DOHH2 (cell line): ENCODE measurements around the gene ELOA.

Experiments
- H3F3A ChIP-seq: fragments of 200-600 bp; sonication (generic), shearing (Covaris generic); 2 replicates; pipeline ENCODE4 v1.6.0; 2016; ENCODE audit warnings: antibody characterized with exemption, mild to moderate bottlenecking; ENCODE audit not compliant: control insufficient read depth, insufficient read depth
- H3K27ac ChIP-seq: fragments of 200-600 bp; sonication (generic); 2 replicates; pipeline ENCODE4 v1.5.1; 2014; ENCODE audit warnings: low read depth, mild to moderate bottlenecking, low read length, moderate library complexity
- H3K27me3 ChIP-seq: fragments of 200-600 bp; sonication (generic); 2 replicates; pipeline ENCODE4 v1.6.1; 2014; ENCODE audit warnings: mild to moderate bottlenecking, low read length, mixed read lengths; ENCODE audit not compliant: control insufficient read depth
- H3K36me3 ChIP-seq: fragments of 200-600 bp; sonication (generic); 2 replicates; pipeline ENCODE4 v1.6.1; 2014; ENCODE audit warnings: mild to moderate bottlenecking, low read length, moderate library complexity, mixed read lengths; ENCODE audit not compliant: control insufficient read depth
- H3K4me1 ChIP-seq: fragments of 200-600 bp; sonication (generic); 2 replicates; pipeline ENCODE4 v1.6.1; 2014; ENCODE audit warnings: mild to moderate bottlenecking, low read length, mixed read lengths; ENCODE audit not compliant: control insufficient read depth
- H3K4me2 ChIP-seq: fragments of 200-600 bp; sonication (generic); 2 replicates; pipeline ENCODE4 v1.6.0; 2014; ENCODE audit warnings: mild to moderate bottlenecking, low read length, moderate library complexity
- H3K4me3 ChIP-seq: fragments of 200-600 bp; sonication (generic); 2 replicates; pipeline ENCODE4 v1.5.1; 2014; ENCODE audit warnings: mild to moderate bottlenecking, low read length, mixed read lengths
- H3K79me2 ChIP-seq: fragments of 200-600 bp; sonication (generic); 2 replicates; pipeline ENCODE4 v1.6.1; 2014; ENCODE audit warnings: mild to moderate bottlenecking, low read length, mixed read lengths; ENCODE audit not compliant: control insufficient read depth
- H3K9me2 ChIP-seq: fragments of 200-600 bp; sonication (generic); replicated peaks from 2 replicates; pipeline ENCODE4 v1.6.1; 2014; ENCODE audit warnings: mild to moderate bottlenecking, low read length, mixed read lengths; ENCODE audit not compliant: control insufficient read depth
- H3K9me3 ChIP-seq: fragments of 200-600 bp; sonication (generic); 2 replicates; pipeline ENCODE4 v1.6.1; 2014; ENCODE audit warnings: antibody characterized with exemption, low read length, mixed read lengths; ENCODE audit not compliant: control insufficient read depth, insufficient read depth
- H4K20me1 ChIP-seq: fragments of 200-600 bp; sonication (generic); 2 replicates; pipeline ENCODE4 v1.6.0; 2014; ENCODE audit warnings: low read depth, mild to moderate bottlenecking, antibody characterized with exemption, low read length, moderate library complexity; ENCODE audit not compliant: control insufficient read depth, insufficient read depth
- EZH2phosphoT487 ChIP-seq: fragments of 200-600 bp; sonication (generic); IDR thresholded peaks from 2 replicates; pipeline ENCODE4 v1.6.1; 2017; ENCODE audit warnings: borderline replicate concordance, mild to moderate bottlenecking, antibody characterized with exemption, low read length, moderate library complexity, mixed read lengths
- TF ChIP-seq, protein P1 (sequence below): fragments of 200-600 bp; sonication (generic); IDR thresholded peaks from one replicate; pipeline ENCODE4 v1.5.1; 2014; ENCODE audit warnings: antibody characterized with exemption, mild to moderate bottlenecking, low read depth, low read length; ENCODE audit not compliant: poor library complexity, severe bottlenecking

ELOA gene

DNA sequence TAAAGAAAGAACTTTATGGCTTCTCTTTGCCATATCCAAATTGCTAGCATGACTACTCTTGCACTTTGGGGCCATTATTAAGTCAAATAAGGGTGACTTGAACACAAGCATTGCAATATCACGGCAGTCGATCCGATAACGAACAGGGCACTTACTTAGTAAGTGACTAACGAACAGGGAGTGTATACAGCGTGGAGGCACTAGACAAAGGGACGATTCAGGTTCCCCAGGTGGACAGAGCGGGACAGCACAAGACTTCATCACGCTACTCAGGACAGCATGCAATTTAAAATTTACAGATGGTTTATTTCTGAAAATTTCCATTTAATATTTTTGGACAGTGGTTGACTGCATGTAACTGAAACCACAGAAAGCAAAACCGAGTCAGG is 29.6 kb downstream of the ELOA start:
- Histone ChIP-seq H4K20me1 (no peaks in the 10 kb centered on the region), H3K27ac (no peak overlapping the region), H3K27me3 (no peaks in the 10 kb centered on the region), H3K36me3 (peaks cover 14% of the 10 kb centered on the region), H3K4me1 (peaks cover 21% of the 10 kb centered on the region), H3K9me3 (no peaks in the 10 kb centered on the region), H3K9me2 (no peaks in the 10 kb centered on the region), H3K4me2 (no peak overlapping the region), H3F3A (peaks cover 5% of the 10 kb centered on the region; the same call in 1 of the 2 replicates), H3K4me3 (no peak overlapping the region), H3K79me2 (peaks cover 42% of the 10 kb centered on the region)
- TF ChIP-seq, protein P1, sequence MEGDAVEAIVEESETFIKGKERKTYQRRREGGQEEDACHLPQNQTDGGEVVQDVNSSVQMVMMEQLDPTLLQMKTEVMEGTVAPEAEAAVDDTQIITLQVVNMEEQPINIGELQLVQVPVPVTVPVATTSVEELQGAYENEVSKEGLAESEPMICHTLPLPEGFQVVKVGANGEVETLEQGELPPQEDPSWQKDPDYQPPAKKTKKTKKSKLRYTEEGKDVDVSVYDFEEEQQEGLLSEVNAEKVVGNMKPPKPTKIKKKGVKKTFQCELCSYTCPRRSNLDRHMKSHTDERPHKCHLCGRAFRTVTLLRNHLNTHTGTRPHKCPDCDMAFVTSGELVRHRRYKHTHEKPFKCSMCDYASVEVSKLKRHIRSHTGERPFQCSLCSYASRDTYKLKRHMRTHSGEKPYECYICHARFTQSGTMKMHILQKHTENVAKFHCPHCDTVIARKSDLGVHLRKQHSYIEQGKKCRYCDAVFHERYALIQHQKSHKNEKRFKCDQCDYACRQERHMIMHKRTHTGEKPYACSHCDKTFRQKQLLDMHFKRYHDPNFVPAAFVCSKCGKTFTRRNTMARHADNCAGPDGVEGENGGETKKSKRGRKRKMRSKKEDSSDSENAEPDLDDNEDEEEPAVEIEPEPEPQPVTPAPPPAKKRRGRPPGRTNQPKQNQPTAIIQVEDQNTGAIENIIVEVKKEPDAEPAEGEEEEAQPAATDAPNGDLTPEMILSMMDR = no peak
- no peak for TF ChIP-seq EZH2phosphoT487

DNA sequence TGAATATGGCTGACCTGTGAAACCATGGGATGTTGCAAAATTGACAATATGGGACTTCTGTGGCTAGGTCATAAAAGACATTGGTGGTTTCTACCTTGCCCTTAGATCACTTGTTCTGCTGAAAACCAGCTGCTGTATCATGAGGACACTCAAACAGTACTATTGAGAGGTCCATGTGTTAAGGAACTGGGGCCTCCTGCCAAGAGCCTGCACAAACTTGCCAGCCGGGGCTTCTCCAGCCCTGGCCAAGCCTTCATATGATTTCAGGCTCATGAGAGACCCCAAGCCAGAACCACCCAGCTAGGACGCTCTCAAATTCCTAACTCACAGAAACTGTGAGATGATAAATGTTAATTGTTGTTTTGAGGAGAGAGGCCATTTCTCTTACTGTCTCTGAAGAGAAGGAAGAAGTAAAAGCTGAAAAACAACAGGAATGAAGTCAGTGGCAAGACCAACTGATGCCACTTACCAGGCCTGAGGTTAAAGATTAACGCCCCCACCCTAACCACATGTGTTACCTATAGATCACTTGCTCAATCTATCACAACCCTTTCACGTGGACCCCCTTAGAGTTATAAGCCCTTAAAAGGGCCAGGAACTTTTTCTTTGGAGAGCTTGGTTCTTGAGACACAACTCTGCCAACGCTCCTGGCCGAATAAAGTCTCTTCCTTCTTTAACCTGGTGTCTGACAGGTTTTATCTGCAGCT is 31.1 kb downstream of the ELOA start:
- TF ChIP-seq EZH2phosphoT487 = no peak
- TF ChIP-seq, protein P1 = no peak
- no peaks in the 10 kb centered on the region for H3K27me3 ChIP-seq
- no peak overlapping the region for H3K4me2 ChIP-seq
- no peaks in the 10 kb centered on the region; the same call in 1 of the 2 replicates for H4K20me1 ChIP-seq
- H3K79me2 ChIP-seq = peaks cover 55% of the 10 kb centered on the region
- H3K27ac ChIP-seq = no peak overlapping the region
- no peaks in the 10 kb centered on the region for H3K9me3 ChIP-seq
- no peaks in the 10 kb centered on the region for H3K9me2 ChIP-seq
- H3F3A ChIP-seq = peaks cover 5% of the 10 kb centered on the region; the same call in 1 of the 2 replicates
- H3K4me3 ChIP-seq = no peak overlapping the region
- peaks cover 14% of the 10 kb centered on the region for H3K36me3 ChIP-seq
- peaks cover 27% of the 10 kb centered on the region for H3K4me1 ChIP-seq

DNA sequence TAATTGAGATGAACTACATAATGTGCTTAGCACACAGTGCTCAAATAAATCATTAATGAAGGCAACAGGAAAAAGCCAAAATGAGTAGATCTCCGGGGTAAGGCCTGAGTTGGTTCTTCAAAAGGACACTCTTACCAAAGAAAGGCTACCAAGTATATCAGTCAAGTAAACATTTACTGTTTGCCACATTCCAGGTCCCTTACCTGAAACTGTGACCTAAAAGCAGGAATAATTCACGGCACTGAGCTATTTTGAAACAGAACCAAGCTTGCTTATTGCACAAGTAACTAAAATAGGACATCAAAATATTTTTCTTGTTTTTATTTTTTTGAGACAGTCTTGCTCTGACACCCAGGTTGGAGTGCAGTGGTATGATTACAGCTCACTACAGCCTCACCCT is 32.9 kb downstream of the ELOA start:
- H3K4me2 ChIP-seq = no peak overlapping the region
- no peak overlapping the region for H3K4me3 ChIP-seq
- peaks cover 74% of the 10 kb centered on the region for H3K79me2 ChIP-seq

More for the DNA sequence above, 32.9 kb downstream of the ELOA start:
- H3K9me2 ChIP-seq = no peaks in the 10 kb centered on the region
- TF ChIP-seq, protein P1 = no peak
- TF ChIP-seq EZH2phosphoT487 = no peak
- H4K20me1 ChIP-seq = peaks cover 6% of the 10 kb centered on the region; the same call in 1 of the 2 replicates
- H3K27me3 ChIP-seq = no peaks in the 10 kb centered on the region
- no peaks in the 10 kb centered on the region for H3K9me3 ChIP-seq
- peaks cover 31% of the 10 kb centered on the region for H3K36me3 ChIP-seq
- H3K27ac ChIP-seq = no peak overlapping the region
- H3F3A ChIP-seq = peaks cover 5% of the 10 kb centered on the region; the same call in 1 of the 2 replicates
- peaks cover 36% of the 10 kb centered on the region for H3K4me1 ChIP-seq
